CD4-positive, alpha-beta T cell treated with Interleukin-10 for 1 hour (primary cell): Measurements from ENCODE around the gene RPP14.
A peak's percentile ranks its signal among the peaks of the same experiment; 100 is the strongest.
"Not testable (repeated sequence)": the region's sequence is repeated elsewhere in the genome, so short reads cannot be mapped to it uniquely, and the experiment has no call there.

Experiments
- DNase-seq: peaks from one replicate; pipeline ENCODE4 v3.0.0-alpha.2; 2020

RPP14 gene

DNA sequence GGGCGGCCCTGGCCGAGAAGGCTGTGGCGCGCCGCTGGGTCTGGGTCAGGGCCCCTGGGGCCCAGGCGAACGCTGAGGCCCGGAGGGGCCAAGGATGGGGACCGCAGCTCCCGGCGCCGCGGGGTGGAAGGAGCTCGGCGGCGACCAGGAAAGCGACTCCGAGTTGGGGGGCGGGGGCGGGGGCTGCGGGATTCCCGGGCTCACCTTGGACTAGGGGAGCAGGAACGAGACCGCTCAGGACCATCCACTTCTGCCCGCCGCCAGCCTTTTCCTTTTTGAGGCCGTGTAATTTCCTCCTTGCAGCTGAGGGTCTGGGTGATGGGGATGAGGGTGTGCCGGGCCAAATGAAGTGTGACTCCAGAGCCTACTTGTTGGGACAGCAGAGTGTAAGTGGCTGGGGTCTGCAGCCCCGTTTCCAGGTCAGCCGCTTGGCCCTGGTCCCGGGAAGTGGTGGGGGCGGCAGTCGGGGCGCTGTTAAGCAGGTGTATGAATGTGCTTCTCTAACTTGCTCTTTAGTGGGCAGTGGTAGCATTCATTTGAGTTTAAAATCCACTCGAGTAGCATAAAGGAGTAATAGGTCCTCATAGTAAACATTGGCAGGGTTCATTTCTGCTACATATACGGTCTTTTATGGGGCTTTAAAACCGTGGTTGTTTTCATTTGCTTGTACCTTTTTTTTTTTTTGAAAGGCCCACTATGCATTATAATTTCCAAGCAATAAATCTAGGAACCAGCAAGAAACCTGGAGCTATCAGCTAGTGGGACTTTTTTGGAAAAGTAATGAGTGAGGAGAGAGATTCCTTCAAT, 27.4 kb downstream of the RPP14 start:
- DNase-seq: peak; percentile 36

GRCh38 chr3:58334013-58334321, 27.9 kb downstream of the RPP14 start:
- DNase-seq: no peak

GRCh38 chr3:58334506-58334884, 28.4 kb downstream of the RPP14 start:
- DNase-seq: no peak

GRCh38 chr3:58335652-58335947, 29.6 kb downstream of the RPP14 start:
- no peak for DNase-seq

- DNase-seq: no peak
Measured at GRCh38 chr3:58336135-58336882, 30.3 kb downstream of the RPP14 start.

- DNase-seq: no peak
Measured at GRCh38 chr3:58337190-58337589, 31.1 kb downstream of the RPP14 start.

DNA sequence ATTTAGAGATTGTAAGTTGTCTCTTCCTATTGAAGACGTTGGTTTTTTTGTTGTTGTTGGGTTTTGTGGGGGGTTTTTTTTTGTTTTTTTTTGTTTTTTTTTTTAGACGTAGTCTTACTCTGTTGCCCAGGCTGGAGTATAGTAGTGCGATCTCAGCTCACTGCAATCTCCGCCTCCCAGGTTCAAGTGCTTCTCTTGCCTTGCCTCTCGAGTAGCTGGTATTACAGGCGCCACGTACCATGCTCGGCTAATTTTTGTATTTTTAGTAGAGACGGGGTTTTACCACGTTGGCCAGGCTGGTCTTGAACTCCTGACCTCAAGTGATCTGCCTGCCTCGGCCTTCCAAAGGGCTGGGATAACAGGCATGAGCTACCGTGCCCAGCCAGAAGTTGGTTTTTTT, 33.1 kb downstream of the RPP14 start:
- DNase-seq: not testable (repeated sequence)

DNA sequence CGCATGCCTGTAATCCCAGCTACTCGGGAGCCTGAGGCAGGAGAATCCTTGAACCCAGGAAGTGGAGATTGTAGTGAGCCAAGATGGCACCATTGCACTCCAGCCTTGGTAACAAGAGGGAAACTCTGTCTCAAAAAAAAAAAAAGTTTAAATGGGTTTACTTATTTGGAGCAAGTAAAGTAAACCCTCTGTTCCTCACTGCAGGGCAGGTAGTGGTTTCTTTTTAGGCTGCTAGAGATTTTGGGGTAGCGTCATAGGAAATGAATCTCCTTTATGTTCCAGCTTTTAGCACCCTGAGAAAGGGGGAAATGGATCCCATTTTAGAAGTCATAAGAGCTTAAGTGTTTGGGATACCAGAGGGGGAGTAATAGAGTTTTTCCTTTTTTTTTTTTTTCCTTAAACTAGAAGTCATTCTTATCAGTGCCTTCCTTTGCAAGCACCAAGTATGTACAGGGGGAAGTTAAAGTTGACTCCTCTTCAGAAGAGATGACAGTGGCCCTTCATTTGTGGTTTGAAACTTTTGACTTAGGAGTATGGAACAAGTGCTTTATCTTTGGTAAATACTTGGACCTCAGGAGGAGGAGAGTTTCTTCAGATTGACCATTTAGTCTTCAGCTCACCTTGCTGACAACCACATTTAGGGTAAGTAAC, 34.7 kb downstream of the RPP14 start:
- DNase-seq: no peak

- DNase-seq: no peak
Measured at GRCh38 chr3:58341376-58341775, 35.3 kb downstream of the RPP14 start.

- no peak for DNase-seq
Measured at GRCh38 chr3:58342676-58343075, 36.6 kb downstream of the RPP14 start.

- DNase-seq: no peak
Measured at GRCh38 chr3:58345457-58345856, 39.4 kb downstream of the RPP14 start.

DNA sequence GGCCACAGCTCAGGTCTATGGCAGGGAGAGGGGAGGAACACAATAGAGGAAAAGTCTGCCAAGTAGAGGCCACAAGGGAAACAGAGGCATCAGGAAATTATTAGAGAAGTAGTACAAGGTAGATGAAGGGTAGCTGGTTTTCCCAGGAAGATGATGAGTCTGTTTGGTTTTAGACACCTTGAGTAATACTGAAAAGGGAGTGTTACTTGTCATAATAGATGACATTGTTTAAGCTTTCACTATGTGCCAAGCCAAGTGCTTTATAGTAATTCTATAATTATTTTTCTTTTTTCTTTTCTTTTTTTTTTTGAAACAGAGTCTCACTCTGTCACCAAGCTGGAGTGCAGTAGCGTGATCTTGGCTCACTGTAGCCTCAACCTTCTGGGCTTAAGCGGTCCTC, 40.3 kb downstream of the RPP14 start:
- DNase-seq: no peak

DNA sequence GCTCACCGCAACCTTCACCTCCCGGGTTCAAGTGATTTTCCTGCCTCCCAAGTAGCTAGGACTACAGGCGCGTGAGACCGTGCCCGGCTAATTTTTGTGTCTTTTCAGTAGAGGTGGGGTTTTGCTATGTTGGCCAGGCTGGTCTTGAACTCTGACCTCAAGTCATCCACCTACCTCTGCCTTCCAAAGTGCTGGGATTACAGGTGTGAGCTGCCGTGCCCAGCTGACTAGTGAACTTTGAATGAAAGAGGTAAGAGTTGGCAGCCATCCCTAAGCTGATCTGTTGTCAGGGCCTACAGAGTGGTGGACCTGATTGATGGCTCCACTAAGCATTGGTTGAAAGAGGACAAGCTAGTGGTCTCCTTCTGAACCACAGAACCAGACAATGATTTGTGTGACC, 41.9 kb downstream of the RPP14 start:
- DNase-seq: no peak

GRCh38 chr3:58349792-58350626, 44.0 kb downstream of the RPP14 start:
- DNase-seq: peak; percentile 12

- DNase-seq: no peak
Measured at GRCh38 chr3:58350627-58351013, 44.6 kb downstream of the RPP14 start.

DNA sequence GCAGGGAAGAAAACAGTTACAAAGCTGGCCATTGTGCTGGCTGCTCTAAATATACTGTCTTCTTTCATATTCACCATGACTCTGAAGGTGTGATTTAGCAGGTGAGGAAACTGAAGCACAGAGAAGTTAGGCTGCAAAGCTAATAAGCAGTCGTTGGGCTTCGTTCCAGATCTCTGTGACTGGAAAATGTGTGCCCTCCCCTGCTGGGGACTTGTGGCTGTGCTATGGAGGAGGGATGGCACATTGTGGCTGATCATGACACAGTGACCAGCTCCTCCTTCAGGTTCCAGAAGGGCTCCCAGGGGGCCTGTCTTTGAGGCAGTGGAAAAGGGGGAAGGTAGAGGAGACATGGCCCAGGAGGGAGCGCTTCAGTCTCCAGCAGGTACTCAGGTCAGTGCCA, 45.9 kb downstream of the RPP14 start:
- DNase-seq: no peak

DNA sequence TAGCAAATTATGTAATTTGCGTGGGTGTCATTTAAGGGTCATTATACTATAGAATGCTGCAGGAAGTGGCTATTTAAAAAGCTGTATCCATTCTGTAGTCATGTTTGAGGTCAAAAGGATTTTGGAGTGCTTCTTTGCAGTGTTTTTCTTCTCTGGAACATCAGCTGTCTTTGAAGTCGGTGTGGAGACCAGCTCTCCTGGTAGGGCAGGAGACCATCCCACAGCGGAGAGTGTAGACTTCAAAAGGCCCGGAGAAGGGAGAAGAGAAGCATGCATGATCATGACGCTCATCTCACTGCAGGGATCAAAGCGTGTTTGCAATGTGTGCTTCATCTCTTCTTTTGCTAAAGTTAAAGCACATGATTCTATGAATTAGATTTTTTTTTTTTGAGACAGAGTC, 46.6 kb downstream of the RPP14 start:
- DNase-seq: no peak

- peak; percentile 21 for DNase-seq
Measured at GRCh38 chr3:58353722-58354553, 47.9 kb downstream of the RPP14 start.

DNA sequence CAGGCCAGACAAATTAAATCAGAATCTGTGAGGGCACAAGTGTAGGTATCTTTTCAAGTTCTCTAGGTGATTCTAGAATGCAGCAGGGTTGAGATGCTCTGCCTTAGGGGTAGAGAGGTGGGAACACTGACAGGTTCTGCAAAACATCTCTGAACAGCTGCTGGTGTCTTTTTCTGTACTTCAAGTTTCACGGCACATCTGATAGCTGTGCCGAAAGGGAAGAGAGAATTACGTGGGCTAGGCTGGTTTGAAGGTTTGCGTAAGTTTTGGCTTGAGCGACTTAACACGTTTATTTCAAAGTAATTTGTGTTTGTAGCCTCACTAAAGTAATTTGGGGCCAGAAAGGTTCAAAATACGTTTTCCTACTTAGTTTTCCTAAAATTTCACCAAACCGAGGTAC, 49.1 kb downstream of the RPP14 start:
- no peak for DNase-seq

DNA sequence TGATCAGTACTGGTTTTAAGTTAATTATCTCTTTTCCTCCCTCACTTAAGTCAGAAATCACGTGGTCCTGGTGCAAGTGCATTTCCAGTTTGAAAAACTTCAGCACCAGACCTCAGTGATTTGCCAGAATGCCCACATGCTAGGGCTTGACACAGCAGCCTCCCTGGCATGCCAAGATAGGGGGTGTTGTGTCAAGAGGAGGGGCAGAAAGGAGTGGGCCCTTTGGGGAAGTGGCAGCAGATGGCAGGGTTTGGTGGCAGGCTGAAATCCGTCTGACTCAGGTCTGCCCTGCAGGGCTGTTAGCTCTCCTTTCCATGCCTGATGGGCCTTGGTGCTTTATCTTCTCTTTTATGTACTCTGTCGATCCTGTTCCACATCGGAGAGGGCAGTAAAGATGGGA, 50.0 kb downstream of the RPP14 start:
- DNase-seq: no peak

DNA sequence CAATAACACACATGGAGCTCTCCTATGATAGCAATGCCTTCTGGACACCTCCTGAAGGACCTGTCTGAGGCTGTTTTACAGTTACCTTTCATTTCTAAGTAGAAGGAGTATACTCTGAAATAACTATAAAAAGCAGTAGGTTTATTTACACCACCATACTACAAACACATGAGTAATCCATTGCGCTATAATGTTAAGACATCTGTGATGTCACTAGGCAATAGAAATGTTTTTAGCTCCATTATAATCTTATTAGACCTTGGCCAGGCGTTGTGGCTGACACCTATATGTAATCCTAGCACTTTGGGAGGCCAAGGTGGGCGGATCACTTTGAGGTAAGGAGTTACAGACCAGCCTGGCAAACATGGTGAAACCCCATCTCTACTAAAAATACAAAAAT, 51.4 kb downstream of the RPP14 start:
- no peak for DNase-seq

DNA sequence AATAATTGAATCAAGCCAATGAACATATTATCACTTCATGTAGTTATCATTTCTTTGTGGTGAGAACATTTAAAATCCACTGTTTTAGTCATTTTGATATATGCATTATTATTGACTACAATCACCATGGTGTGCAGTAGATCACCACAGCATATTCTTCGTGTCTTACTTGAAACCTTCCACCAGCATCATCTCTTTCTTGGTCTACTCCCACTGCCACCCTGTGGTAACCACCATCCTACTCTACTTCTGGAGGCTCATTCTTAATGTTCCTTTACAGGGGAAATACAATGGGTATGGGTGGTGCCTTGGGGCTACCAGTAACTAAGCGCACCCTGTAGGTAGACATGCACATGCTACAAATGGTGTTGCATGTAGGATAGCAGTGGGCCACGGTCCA, 52.0 kb downstream of the RPP14 start:
- DNase-seq: no peak

DNA sequence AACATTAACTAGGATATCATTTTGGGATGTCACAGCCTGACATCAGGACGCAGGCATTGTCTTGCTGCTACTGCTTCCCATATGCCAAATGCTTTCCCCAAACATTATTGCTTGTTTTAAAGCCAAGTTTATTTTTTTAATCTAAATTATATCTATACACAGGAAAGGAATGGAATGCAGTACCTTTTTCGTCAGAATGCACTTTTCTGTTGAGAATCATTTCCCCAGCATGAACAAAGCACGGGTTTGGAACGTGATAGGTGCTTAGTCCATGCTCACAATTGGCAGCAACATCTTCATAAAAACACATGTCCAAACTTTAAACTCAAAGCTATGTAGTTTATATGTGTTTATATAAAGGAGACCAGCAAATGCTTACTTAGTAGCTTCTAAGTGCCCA, 52.8 kb downstream of the RPP14 start:
- DNase-seq: no peak
